ENCODE measurements around the gene FYN.

GRCh38 chr6:111689419-111689818 lies 183.8 kb downstream of the FYN start:
- TF ChIP-seq GABPA (IDR thresholded peaks at IDR 0.05; ENCODE audit: low read depth, low read length) (no peak), GABPA (CRISPR knock-in tag; IDR thresholded peaks at IDR 0.05; ENCODE audit: low read depth) (no peak), ZFY (CRISPR knock-in tag; IDR thresholded peaks at IDR 0.05) (no peak), KDM1A (CRISPR knock-in tag; IDR thresholded peaks at IDR 0.05) (no peak), REST (IDR thresholded peaks at IDR 0.05; ENCODE audit: borderline replicate concordance in 1 of 2, low read depth in 1 of 2, low read length in 2 of 2) (no peak), TFE3 (CRISPR knock-in tag; IDR thresholded peaks at IDR 0.05) (no peak), CENPX (CRISPR knock-in tag; IDR thresholded peaks at IDR 0.05) (no peak), MAFF (IDR thresholded peaks at IDR 0.05; ENCODE audit: low read depth, low read length) (no peak), ZNF234 (CRISPR knock-in tag; conservative IDR thresholded peaks at IDR 0.05) (no peak), ZNF331 (CRISPR knock-in tag; IDR thresholded peaks at IDR 0.05) (no peak)
- TF ChIP-seq, protein P1, sequence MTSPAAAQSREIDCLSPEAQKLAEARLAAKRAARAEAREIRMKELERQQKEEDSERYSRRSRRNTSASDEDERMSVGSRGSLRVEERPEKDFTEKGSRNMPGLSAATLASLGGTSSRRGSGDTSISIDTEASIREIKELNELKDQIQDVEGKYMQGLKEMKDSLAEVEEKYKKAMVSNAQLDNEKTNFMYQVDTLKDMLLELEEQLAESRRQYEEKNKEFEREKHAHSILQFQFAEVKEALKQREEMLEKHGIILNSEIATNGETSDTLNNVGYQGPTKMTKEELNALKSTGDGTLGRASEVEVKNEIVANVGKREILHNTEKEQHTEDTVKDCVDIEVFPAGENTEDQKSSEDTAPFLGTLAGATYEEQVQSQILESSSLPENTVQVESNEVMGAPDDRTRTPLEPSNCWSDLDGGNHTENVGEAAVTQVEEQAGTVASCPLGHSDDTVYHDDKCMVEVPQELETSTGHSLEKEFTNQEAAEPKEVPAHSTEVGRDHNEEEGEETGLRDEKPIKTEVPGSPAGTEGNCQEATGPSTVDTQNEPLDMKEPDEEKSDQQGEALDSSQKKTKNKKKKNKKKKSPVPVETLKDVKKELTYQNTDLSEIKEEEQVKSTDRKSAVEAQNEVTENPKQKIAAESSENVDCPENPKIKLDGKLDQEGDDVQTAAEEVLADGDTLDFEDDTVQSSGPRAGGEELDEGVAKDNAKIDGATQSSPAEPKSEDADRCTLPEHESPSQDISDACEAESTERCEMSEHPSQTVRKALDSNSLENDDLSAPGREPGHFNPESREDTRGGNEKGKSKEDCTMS (CRISPR knock-in tag; conservative IDR thresholded peaks at IDR 0.05): no peak
- TF ChIP-seq, protein P2, sequence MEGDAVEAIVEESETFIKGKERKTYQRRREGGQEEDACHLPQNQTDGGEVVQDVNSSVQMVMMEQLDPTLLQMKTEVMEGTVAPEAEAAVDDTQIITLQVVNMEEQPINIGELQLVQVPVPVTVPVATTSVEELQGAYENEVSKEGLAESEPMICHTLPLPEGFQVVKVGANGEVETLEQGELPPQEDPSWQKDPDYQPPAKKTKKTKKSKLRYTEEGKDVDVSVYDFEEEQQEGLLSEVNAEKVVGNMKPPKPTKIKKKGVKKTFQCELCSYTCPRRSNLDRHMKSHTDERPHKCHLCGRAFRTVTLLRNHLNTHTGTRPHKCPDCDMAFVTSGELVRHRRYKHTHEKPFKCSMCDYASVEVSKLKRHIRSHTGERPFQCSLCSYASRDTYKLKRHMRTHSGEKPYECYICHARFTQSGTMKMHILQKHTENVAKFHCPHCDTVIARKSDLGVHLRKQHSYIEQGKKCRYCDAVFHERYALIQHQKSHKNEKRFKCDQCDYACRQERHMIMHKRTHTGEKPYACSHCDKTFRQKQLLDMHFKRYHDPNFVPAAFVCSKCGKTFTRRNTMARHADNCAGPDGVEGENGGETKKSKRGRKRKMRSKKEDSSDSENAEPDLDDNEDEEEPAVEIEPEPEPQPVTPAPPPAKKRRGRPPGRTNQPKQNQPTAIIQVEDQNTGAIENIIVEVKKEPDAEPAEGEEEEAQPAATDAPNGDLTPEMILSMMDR (CRISPR knock-in tag; IDR thresholded peaks at IDR 0.05): no peak
- TF ChIP-seq, protein P3, sequence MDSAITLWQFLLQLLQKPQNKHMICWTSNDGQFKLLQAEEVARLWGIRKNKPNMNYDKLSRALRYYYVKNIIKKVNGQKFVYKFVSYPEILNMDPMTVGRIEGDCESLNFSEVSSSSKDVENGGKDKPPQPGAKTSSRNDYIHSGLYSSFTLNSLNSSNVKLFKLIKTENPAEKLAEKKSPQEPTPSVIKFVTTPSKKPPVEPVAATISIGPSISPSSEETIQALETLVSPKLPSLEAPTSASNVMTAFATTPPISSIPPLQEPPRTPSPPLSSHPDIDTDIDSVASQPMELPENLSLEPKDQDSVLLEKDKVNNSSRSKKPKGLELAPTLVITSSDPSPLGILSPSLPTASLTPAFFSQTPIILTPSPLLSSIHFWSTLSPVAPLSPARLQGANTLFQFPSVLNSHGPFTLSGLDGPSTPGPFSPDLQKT (CRISPR knock-in tag; IDR thresholded peaks at IDR 0.05; ENCODE audit: borderline replicate concordance): no peak

Data from HepG2 (cell line).